Stomach smooth muscle (tissue), 2 donors: ENCODE measurements around the gene SLC22A16.

Source experiments
- H3K27ac ChIP-seq: one replicate; pipeline ENCODE4 v1.7.0; 2013; ENCODE audit warnings: mild to moderate bottlenecking, low read length, inconsistent platforms
- H3K27me3 ChIP-seq, 2 donors: one replicate each; pipeline ENCODE4 v1.7.0; 2013; ENCODE audit warnings: low read length in 2 of 2; ENCODE audit not compliant: insufficient read depth in 2 of 2, control insufficient read depth in 1 of 2
- H3K36me3 ChIP-seq, 2 donors: one replicate each; pipeline ENCODE4 v1.7.0; 2013; ENCODE audit warnings: low read length in 2 of 2; ENCODE audit not compliant: control insufficient read depth in 2 of 2, insufficient read depth in 2 of 2
- H3K4me1 ChIP-seq: one replicate; pipeline ENCODE4 v1.7.0; 2013; ENCODE audit warnings: low read length; ENCODE audit not compliant: control insufficient read depth, insufficient read depth
- H3K4me3 ChIP-seq, 2 donors: one replicate each; pipeline ENCODE4 v1.7.0; 2013; ENCODE audit warnings: low read length in 2 of 2
- H3K9ac ChIP-seq, 2 donors: one replicate each; pipeline ENCODE4 v1.7.0; 2013; ENCODE audit warnings: low read length in 2 of 2, mild to moderate bottlenecking in 1 of 2
- H3K9me3 ChIP-seq, 2 donors: one replicate each; pipeline ENCODE4 v1.7.0; 2013; ENCODE audit warnings: low read length in 2 of 2; ENCODE audit not compliant: control insufficient read depth in 2 of 2
- donor health status: healthy.
- donor health status: Pancreatic carcinoma.

The SLC22A16 gene

GRCh38 chr6:110476046-110476849 lies at the start of gene SLC22A16:
Gene SLC22A16, minus strand, starts transcription at chr6:110476613. Its CDS starts 39 bp downstream, at chr6:110476574.
- peaks cover 11 to 14% of the 10 kb centered on the region in 2 donors for H3K27me3 ChIP-seq
- no peak within 1 kb of the TSS for H3K27ac ChIP-seq
- H3K4me1 ChIP-seq, result peaks cover 4% of the 10 kb centered on the region
- no peak within 1 kb of the TSS for H3K9ac ChIP-seq
- H3K36me3 ChIP-seq, result no peaks in the 10 kb centered on the region
- H3K9me3 ChIP-seq, result no peaks in the 10 kb centered on the region
- H3K4me3 ChIP-seq, result peak within 1 kb of the TSS in 1 of 2 donors; percentile 52

- H3K4me3 ChIP-seq, result no peak overlapping the region
- no peaks in the 10 kb centered on the region for H3K36me3 ChIP-seq
- no peaks in the 10 kb centered on the region for H3K4me1 ChIP-seq
- no peaks in the 10 kb centered on the region for H3K9me3 ChIP-seq
- no peak overlapping the region for H3K9ac ChIP-seq
- no peak overlapping the region for H3K27ac ChIP-seq
- H3K27me3 ChIP-seq, result no peaks in the 10 kb centered on the region
These were observed 48.6 kb upstream of the SLC22A16 start for GRCh38 chr6:110525001-110525400.

GRCh38 chr6:110524305-110524704 lies 47.9 kb upstream of the SLC22A16 start:
- no peak overlapping the region for H3K4me3 ChIP-seq

GRCh38 chr6:110523451-110524021 lies 47.1 kb upstream of the SLC22A16 start:
- Histone ChIP-seq H3K9ac (no peak overlapping the region), H3K36me3 (no peaks in the 10 kb centered on the region), H3K9me3 (no peaks in the 10 kb centered on the region)

More at GRCh38 chr6:110524305-110524704, 47.9 kb upstream of the SLC22A16 start:
- H3K27me3 ChIP-seq, result no peaks in the 10 kb centered on the region
- no peaks in the 10 kb centered on the region for H3K36me3 ChIP-seq
- H3K9me3 ChIP-seq, result no peaks in the 10 kb centered on the region
- no peak overlapping the region for H3K9ac ChIP-seq
- H3K4me1 ChIP-seq, result no peaks in the 10 kb centered on the region
- no peak overlapping the region for H3K27ac ChIP-seq

GRCh38 chr6:110522427-110522826 lies 46.0 kb upstream of the SLC22A16 start:
- no peaks in the 10 kb centered on the region for H3K4me1 ChIP-seq
- H3K9ac ChIP-seq, result no peak overlapping the region
- H3K27me3 ChIP-seq, result no peaks in the 10 kb centered on the region
- H3K27ac ChIP-seq, result no peak overlapping the region
- no peaks in the 10 kb centered on the region for H3K36me3 ChIP-seq
- no peak overlapping the region for H3K4me3 ChIP-seq
- no peaks in the 10 kb centered on the region for H3K9me3 ChIP-seq

More at GRCh38 chr6:110523451-110524021, 47.1 kb upstream of the SLC22A16 start:
- no peaks in the 10 kb centered on the region for H3K27me3 ChIP-seq
- no peak overlapping the region for H3K4me3 ChIP-seq
- no peak overlapping the region for H3K27ac ChIP-seq
- no peaks in the 10 kb centered on the region for H3K4me1 ChIP-seq

GRCh38 chr6:110520992-110521543 lies 44.7 kb upstream of the SLC22A16 start:
- H3K27me3 ChIP-seq, result no peaks in the 10 kb centered on the region
- H3K4me3 ChIP-seq, result no peak overlapping the region
- H3K9me3 ChIP-seq, result no peaks in the 10 kb centered on the region
- H3K9ac ChIP-seq, result no peak overlapping the region
- H3K27ac ChIP-seq, result no peak overlapping the region
- H3K4me1 ChIP-seq, result no peaks in the 10 kb centered on the region
- no peaks in the 10 kb centered on the region for H3K36me3 ChIP-seq

- H3K9me3 ChIP-seq, result no peaks in the 10 kb centered on the region
- no peak overlapping the region for H3K9ac ChIP-seq
- no peak overlapping the region for H3K27ac ChIP-seq
- no peak overlapping the region for H3K4me3 ChIP-seq
- H3K27me3 ChIP-seq, result no peaks in the 10 kb centered on the region
- H3K36me3 ChIP-seq, result no peaks in the 10 kb centered on the region
- no peaks in the 10 kb centered on the region for H3K4me1 ChIP-seq
These were observed 44.0 kb upstream of the SLC22A16 start for GRCh38 chr6:110520209-110520965.

GRCh38 chr6:110517601-110518281 lies 41.3 kb upstream of the SLC22A16 start:
- Histone ChIP-seq H3K4me3 (no peak overlapping the region), H3K27ac (no peak overlapping the region), H3K36me3 (no peaks in the 10 kb centered on the region), H3K9me3 (no peaks in the 10 kb centered on the region), H3K27me3 (no peaks in the 10 kb centered on the region), H3K9ac (no peak overlapping the region), H3K4me1 (no peaks in the 10 kb centered on the region)

- H3K4me3 ChIP-seq, result no peak overlapping the region
- H3K27me3 ChIP-seq, result no peaks in the 10 kb centered on the region
- H3K9me3 ChIP-seq, result no peaks in the 10 kb centered on the region
- no peak overlapping the region for H3K27ac ChIP-seq
- no peaks in the 10 kb centered on the region for H3K4me1 ChIP-seq
- no peaks in the 10 kb centered on the region for H3K36me3 ChIP-seq
- no peak overlapping the region for H3K9ac ChIP-seq
These were observed 40.6 kb upstream of the SLC22A16 start for GRCh38 chr6:110517034-110517433.

- no peaks in the 10 kb centered on the region for H3K36me3 ChIP-seq
- no peak overlapping the region for H3K9ac ChIP-seq
- H3K27ac ChIP-seq, result no peak overlapping the region
- H3K9me3 ChIP-seq, result no peaks in the 10 kb centered on the region
- no peak overlapping the region for H3K4me3 ChIP-seq
- no peaks in the 10 kb centered on the region for H3K27me3 ChIP-seq
- no peaks in the 10 kb centered on the region for H3K4me1 ChIP-seq
These were observed 38.4 kb upstream of the SLC22A16 start for GRCh38 chr6:110514818-110515217.
